K562 (cell line): Measurements from ENCODE around the gene PTGIS. TPM values are rescaled to one million over a fixed set of nuclear protein-coding genes. Genes with fewer than 3 reads are reported as not detected.

Source experiments
- ATAC-seq: fragments of 200-7000 bp; cut with Tn5 transposase; 3 replicates; pipeline ENCODE4 v1.9.1; 2020; ENCODE audit warnings: moderate library complexity
- BruUV-seq: library from RNA; stranded (reverse); fragments of 400-500 nt; replicated peaks from 2 replicates; lab custom pipeline; 2021; lab: Mats Ljungman, UMichigan
- CTCF ChIA-PET: fragments of 300-600 bp; formaldehyde crosslinking; extraction: SDS; loops from one replicate; lab custom pipeline; 2021; ENCODE audit warnings: low intra/inter-chr PET ratio; lab: Yijun Ruan, JAX
- POLR2A ChIA-PET: fragments of 300-600, 350-650 bp; sonication (Branson Sonifier 250); formaldehyde crosslinking; extraction: SDS; loops from one replicate; lab custom pipeline; 2021; ENCODE audit warnings: antibody characterized with exemption, inconsistent platforms; lab: Yijun Ruan, JAX
- DNase-seq, 4 experiments: peaks; one replicate each; pipeline versions ENCODE4 v3.0.0 to v3.0.0-alpha.2; 2011 to 2018; ENCODE audit warnings: low spot score in 3 of 4, mixed read lengths in 3 of 4; ENCODE audit errors: extremely low read depth in 1 of 4
- FAIRE-seq: peaks from 2 replicates; lab custom pipeline; 2011; peaks lifted over from hg19 to GRCh38; lab: Jason Lieb, UNC
- H2AFZ ChIP-seq: 2 replicates; pipeline ENCODE4 v1.6.0; 2011; ENCODE audit warnings: low read depth, low read length, control low read depth, inconsistent platforms
- H3K27ac ChIP-seq: fragments of 200-600 bp; 3 replicates; pipeline ENCODE4 v1.8.0; 2011; ENCODE audit warnings: low read depth, mild to moderate bottlenecking, control low read depth, inconsistent platforms, low read length, moderate library complexity, mixed read lengths; ENCODE audit errors: extremely low read depth
- H3K27me3 ChIP-seq, 2 experiments: fragments of 300-600 bp in 1 of 2; 2 replicates in 1 of 2; 3 replicates in 1 of 2; pipeline versions ENCODE4 v1.6.0 to v1.8.0; 2011; ENCODE audit warnings: inconsistent platforms in 2 of 2, low read length in 2 of 2, mild to moderate bottlenecking in 1 of 2, mixed read lengths in 1 of 2, moderate library complexity in 1 of 2; ENCODE audit not compliant: control insufficient read depth in 2 of 2, insufficient read depth in 2 of 2
- H3K36me3 ChIP-seq: fragments of 300-600 bp; 3 replicates; pipeline ENCODE4 v1.8.0; 2011; ENCODE audit warnings: mild to moderate bottlenecking, low read length, inconsistent platforms; ENCODE audit not compliant: control insufficient read depth, insufficient read depth
- H3K4me1 ChIP-seq, 2 experiments: fragments of 200-600 bp in 1 of 2; replicated peaks in 1 of 2; 2 replicates in 1 of 2; 3 replicates in 1 of 2; pipeline versions ENCODE4 v1.5.1 to v1.8.0; 2011; ENCODE audit warnings: inconsistent platforms in 2 of 2, low read length in 2 of 2, mild to moderate bottlenecking in 1 of 2, mixed read lengths in 1 of 2, moderate library complexity in 1 of 2; ENCODE audit not compliant: control insufficient read depth in 2 of 2, insufficient read depth in 2 of 2
- H3K4me2 ChIP-seq: 2 replicates; pipeline ENCODE4 v1.6.1; 2011; ENCODE audit warnings: low read length, control low read depth, inconsistent platforms, mixed read lengths; ENCODE audit not compliant: insufficient read depth
- H3K4me3 ChIP-seq: fragments of 200-600 bp; sonication (generic), shearing (Covaris generic); 2 replicates; pipeline ENCODE4 v1.5.1; 2016; ENCODE audit warnings: control low read depth, inconsistent platforms
- H3K79me2 ChIP-seq: fragments of 200-600 bp; 3 replicates; pipeline ENCODE4 v1.8.0; 2011; ENCODE audit warnings: low read length, inconsistent platforms; ENCODE audit not compliant: control insufficient read depth, insufficient read depth
- H3K9ac ChIP-seq, 2 experiments: 2 replicates each; pipeline versions ENCODE4 v1.6.0 to v1.6.1; 2011; ENCODE audit warnings: low read depth in 2 of 2, low read length in 2 of 2, control low read depth in 1 of 2, inconsistent platforms in 1 of 2, mild to moderate bottlenecking in 1 of 2, mixed read lengths in 1 of 2; ENCODE audit not compliant: insufficient read depth in 1 of 2
- H3K9me1 ChIP-seq: one replicate; pipeline ENCODE4 v1.6.0; 2011; ENCODE audit warnings: inconsistent platforms, mild to moderate bottlenecking, low read length, moderate library complexity; ENCODE audit not compliant: control insufficient read depth, insufficient read depth
- H3K9me3 ChIP-seq: replicated peaks from 2 replicates; pipeline ENCODE4 v1.5.1; 2011; ENCODE audit warnings: low read depth, low read length, inconsistent platforms; ENCODE audit not compliant: control insufficient read depth, insufficient read depth
- H4K20me1 ChIP-seq: replicated peaks from 2 replicates; pipeline ENCODE4 v1.6.1; 2011; ENCODE audit warnings: low read length, inconsistent platforms, mixed read lengths; ENCODE audit not compliant: control insufficient read depth, insufficient read depth
- CCNT2 ChIP-seq: IDR thresholded peaks from 2 replicates; pipeline ENCODE4 v1.6.1; 2011; ENCODE audit warnings: borderline replicate concordance, low read depth, mild to moderate bottlenecking, moderate library complexity, mixed read lengths, low read length; ENCODE audit not compliant: insufficient read length; ENCODE audit errors: extremely low read depth
- COPS2 ChIP-seq: fragments of 450-650 bp; conservative IDR thresholded peaks from 2 replicates; pipeline ENCODE4 v1.6.1; 2016; ENCODE audit warnings: mild to moderate bottlenecking, moderate library complexity
- ELK1 ChIP-seq: sonication (generic); formaldehyde crosslinking; IDR thresholded peaks from 2 replicates; pipeline ENCODE4 v1.8.1; 2022; ENCODE audit warnings: missing genetic modification reagents
- HMG20A ChIP-seq: fragments of 450-650 bp; formaldehyde crosslinking; conservative IDR thresholded peaks from 2 replicates; pipeline ENCODE4 v1.4.0; 2020; ENCODE audit warnings: mild to moderate bottlenecking, mixed read lengths
- HMG20B ChIP-seq: fragments of 250-450 bp; sonication (Bioruptor Pico); IDR thresholded peaks from 2 replicates; pipeline ENCODE4 v1.5.0; 2021; ENCODE audit warnings: mild to moderate bottlenecking
- TCF7L2 ChIP-seq: fragments of 150-350 bp; IDR thresholded peaks from 2 replicates; pipeline ENCODE4 v1.6.1; 2016; ENCODE audit warnings: low read depth, mild to moderate bottlenecking, low read length, moderate library complexity
- TRIM25 ChIP-seq: fragments of 450-650 bp; IDR thresholded peaks from 2 replicates; pipeline ENCODE4 v1.7.0; 2016; ENCODE audit warnings: borderline replicate concordance
- XRCC5 ChIP-seq: fragments of 200-400 bp; formaldehyde crosslinking; IDR thresholded peaks from 2 replicates; pipeline ENCODE4 v1.6.1; 2017; ENCODE audit warnings: low read depth, mild to moderate bottlenecking, low read length
- ZNF431 ChIP-seq: sonication (generic); formaldehyde crosslinking; IDR thresholded peaks from 2 replicates; pipeline ENCODE4 v1.8.0; 2022; ENCODE audit warnings: mild to moderate bottlenecking, missing genetic modification reagents
- ZNF436 ChIP-seq: fragments of 250-450, 450-650 bp; sonication (Bioruptor Pico); formaldehyde crosslinking; IDR thresholded peaks from 2 replicates; pipeline ENCODE4 v1.7.0; 2020; ENCODE audit warnings: mild to moderate bottlenecking
- ZNF717 ChIP-seq: fragments of 250-450 bp; sonication (Bioruptor Pico); IDR thresholded peaks from 2 replicates; pipeline ENCODE4 v1.5.0; 2021
- WGBS: fragments of 100-300 bp; shearing (Covaris generic); methylation state at CpG from one replicate; pipeline ENCODE4 v1.1.6; 2016; ENCODE audit warnings: low coverage, mixed read lengths; ENCODE audit not compliant: insufficient coverage; ENCODE audit errors: missing lambda C conversion rate; 5-methylcytosine and 5-hydroxymethylcytosine counted together
- in situ Hi-C: fragments of 300-500 bp; cut with MboI; formaldehyde crosslinking; loops from 4 replicates; pipeline ENCODE4 v1.15.0; 2018; ENCODE audit warnings: inconsistent platforms, mixed read lengths
- intact Hi-C: fragments of 100-400 bp; cut with micrococcal nuclease; formaldehyde crosslinking; loops from 2 replicates; pipeline ENCODE4 v1.14.2; 2022
- polyA plus RNA-seq, 8 experiments: library from polyadenylated mRNA; depleted of rRNA in 4 of 8; stranded (reverse) in 5 of 8; unstranded in 3 of 8; fragments of >200 nt; fragmentation: Nextera tagmentation in 2 of 8; fragmentation: Illumina TruSeq in 1 of 8; extraction: Ambion mirVana in 2 of 8; extraction: Trizol in 1 of 8; gene quantifications; 2 replicates each; pipeline versions ENCODE4 v1.2.1 to v1.2.3, GENCODE V29; 2011 to 2014; ENCODE audit warnings: inconsistent platforms in 1 of 8, missing spikeins in 1 of 8
- total RNA-seq, 7 experiments: library from RNA; depleted of rRNA in 6 of 7; stranded (reverse); fragments of >200 nt in 6 of 7; fragmentation: Illumina TruSeq in 2 of 7; extraction: Trizol in 2 of 7; gene quantifications; 2 replicates each; pipeline versions ENCODE4 v1.2.1 to v1.2.3, GENCODE V29; 2011 to 2021; ENCODE audit warnings: low replicate concordance in 1 of 7
- TF ChIP-seq, protein P1 (sequence below): fragments of 450-650 bp; IDR thresholded peaks from 2 replicates; pipeline ENCODE4 v1.6.1; 2016; ENCODE audit warnings: low read depth

The PTGIS gene
- total and polyA plus RNA-seq, 9 of the 15 experiments (the other 6 are each of a cell fraction or from before 2014, with no cell fraction given), result not detected

DNA sequence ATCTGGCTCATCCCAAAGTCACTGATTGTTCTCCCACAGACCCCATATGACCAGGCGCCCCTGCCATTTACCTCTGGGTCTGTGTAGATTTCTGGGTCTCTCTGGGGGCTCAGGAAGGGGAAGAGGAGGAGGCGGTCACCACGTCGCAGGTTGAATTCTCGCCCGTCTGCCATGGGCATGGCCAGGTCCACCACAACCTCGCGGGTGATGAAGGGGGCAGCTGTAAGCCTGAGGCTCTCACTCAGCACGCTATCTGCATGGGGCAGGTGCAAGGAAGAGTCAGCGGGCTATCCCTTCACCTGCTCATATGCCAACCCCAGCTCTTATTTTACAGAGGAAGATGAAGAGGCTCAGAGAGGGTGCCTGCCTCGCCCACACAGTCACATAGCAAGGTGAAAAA, 54.9 kb downstream of the PTGIS start:
- ChIA-PET POLR2A (interaction anchor here (0.7 to 0.9 kb wide), 2 partner anchors 21 to 169 kb away, joined by 3 to 4 read pairs; no protein-coding TSS in a partner anchor), CTCF (interaction anchor here (1.5 kb wide), 1 partner anchor 179 kb away, joined by 3 read pairs; no protein-coding TSS in a partner anchor)
- no peak overlapping the region for H3K4me2 ChIP-seq
- no peak overlapping the region for H2AFZ ChIP-seq
- peaks cover 2% of the 10 kb centered on the region; the same call in 1 of the 2 replicates for H4K20me1 ChIP-seq
- H3K36me3 ChIP-seq, result no peaks in the 10 kb centered on the region
- H3K27ac ChIP-seq, result no peak overlapping the region
- intact Hi-C loops (no loop called here), in situ Hi-C loops (loop anchor here (10.0 kb wide), 1 partner anchor 178 kb away; no protein-coding TSS in a partner anchor)
- no TSS peak for BruUV-seq
- H3K9me3 ChIP-seq, result no peaks in the 10 kb centered on the region
- no peak overlapping the region for H3K9ac ChIP-seq
- no peak for ATAC-seq
- no peaks in the 10 kb centered on the region for H3K9me1 ChIP-seq
- WGBS, result 0% methylated on average over 11 of the region's 11 CpGs
- no peak for FAIRE-seq
- no peaks in the 10 kb centered on the region for H3K79me2 ChIP-seq
- no peak for DNase-seq
- no peaks in the 10 kb centered on the region; a peak in 1 of 5 replicates for H3K4me1 ChIP-seq
- H3K4me3 ChIP-seq, result no peak overlapping the region
- H3K27me3 ChIP-seq, result peaks cover 8 to 46% of the 10 kb centered on the region in 2 experiments; a peak in 3 of 5 replicates
- no peak for TF ChIP-seq COPS2
- TF ChIP-seq TRIM25, result no peak
- TF ChIP-seq ELK1 (CRISPR knock-in tag), result no peak
- TF ChIP-seq HMG20A (CRISPR knock-in tag), result no peak
- TF ChIP-seq XRCC5, result no peak
- no peak for TF ChIP-seq ZNF431 (CRISPR knock-in tag)
- TF ChIP-seq TCF7L2, result no peak
- no peak for TF ChIP-seq CCNT2
- TF ChIP-seq, protein P1, sequence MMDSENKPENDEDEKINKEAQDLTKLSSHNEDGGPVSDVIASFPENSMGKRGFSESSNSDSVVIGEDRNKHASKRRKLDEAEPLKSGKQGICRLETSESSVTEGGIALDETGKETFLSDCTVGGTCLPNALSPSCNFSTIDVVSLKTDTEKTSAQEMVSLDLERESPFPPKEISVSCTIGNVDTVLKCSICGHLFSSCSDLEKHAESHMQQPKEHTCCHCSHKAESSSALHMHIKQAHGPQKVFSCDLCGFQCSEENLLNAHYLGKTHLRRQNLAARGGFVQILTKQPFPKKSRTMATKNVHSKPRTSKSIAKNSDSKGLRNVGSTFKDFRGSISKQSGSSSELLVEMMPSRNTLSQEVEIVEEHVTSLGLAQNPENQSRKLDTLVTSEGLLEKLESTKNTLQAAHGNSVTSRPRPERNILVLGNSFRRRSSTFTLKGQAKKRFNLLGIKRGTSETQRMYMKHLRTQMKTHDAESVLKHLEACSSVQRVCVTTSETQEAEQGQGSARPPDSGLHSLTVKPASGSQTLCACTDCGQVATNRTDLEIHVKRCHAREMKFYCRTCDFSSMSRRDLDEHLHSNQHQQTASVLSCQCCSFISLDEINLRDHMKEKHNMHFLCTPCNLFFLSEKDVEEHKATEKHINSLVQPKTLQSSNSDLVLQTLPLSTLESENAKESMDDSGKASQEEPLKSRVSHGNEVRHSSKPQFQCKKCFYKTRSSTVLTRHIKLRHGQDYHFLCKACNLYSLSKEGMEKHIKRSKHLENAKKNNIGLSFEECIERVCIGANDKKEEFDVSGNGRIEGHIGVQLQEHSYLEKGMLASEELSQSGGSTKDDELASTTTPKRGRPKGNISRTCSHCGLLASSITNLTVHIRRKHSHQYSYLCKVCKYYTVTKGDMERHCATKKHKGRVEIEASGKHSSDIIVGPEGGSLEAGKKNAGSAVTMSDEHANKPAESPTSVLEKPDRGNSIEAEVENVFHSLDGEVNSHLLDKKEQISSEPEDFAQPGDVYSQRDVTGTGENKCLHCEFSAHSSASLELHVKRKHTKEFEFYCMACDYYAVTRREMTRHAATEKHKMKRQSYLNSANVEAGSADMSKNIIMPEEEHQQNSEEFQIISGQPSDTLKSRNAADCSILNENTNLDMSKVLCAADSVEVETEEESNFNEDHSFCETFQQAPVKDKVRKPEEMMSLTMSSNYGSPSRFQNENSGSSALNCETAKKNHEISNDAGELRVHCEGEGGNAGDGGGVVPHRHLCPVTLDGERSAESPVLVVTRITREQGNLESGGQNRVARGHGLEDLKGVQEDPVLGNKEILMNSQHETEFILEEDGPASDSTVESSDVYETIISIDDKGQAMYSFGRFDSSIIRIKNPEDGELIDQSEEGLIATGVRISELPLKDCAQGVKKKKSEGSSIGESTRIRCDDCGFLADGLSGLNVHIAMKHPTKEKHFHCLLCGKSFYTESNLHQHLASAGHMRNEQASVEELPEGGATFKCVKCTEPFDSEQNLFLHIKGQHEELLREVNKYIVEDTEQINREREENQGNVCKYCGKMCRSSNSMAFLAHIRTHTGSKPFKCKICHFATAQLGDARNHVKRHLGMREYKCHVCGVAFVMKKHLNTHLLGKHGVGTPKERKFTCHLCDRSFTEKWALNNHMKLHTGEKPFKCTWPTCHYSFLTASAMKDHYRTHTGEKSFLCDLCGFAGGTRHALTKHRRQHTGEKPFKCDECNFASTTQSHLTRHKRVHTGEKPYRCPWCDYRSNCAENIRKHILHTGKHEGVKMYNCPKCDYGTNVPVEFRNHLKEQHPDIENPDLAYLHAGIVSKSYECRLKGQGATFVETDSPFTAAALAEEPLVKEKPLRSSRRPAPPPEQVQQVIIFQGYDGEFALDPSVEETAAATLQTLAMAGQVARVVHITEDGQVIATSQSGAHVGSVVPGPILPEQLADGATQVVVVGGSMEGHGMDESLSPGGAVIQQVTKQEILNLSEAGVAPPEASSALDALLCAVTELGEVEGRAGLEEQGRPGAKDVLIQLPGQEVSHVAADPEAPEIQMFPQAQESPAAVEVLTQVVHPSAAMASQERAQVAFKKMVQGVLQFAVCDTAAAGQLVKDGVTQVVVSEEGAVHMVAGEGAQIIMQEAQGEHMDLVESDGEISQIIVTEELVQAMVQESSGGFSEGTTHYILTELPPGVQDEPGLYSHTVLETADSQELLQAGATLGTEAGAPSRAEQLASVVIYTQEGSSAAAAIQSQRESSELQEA, result no peak
- TF ChIP-seq ZNF436 (CRISPR knock-in tag), result no peak
- no peak for TF ChIP-seq ZNF717 (CRISPR knock-in tag)
- no peak for TF ChIP-seq HMG20B (CRISPR knock-in tag)
